ENCODE data around the gene RSAD1.
"Not testable (repeated sequence)": the region's sequence is repeated elsewhere in the genome, so short reads cannot be mapped to it uniquely, and the experiment has no call there.

RSAD1 gene

GRCh38 chr17:50475362-50475761 lies 3.3 kb upstream of the RSAD1 start:
- Histone ChIP-seq H3K36me3 (ENCODE audit: control insufficient read depth, insufficient read depth, low read length) (no peaks in the 10 kb centered on the region), H3K4me3 (ENCODE audit: low read depth, low read length) (no peak overlapping the region), H3K4me1 (peaks cover 19% of the 10 kb centered on the region), H3K27ac (no peak overlapping the region), H3K79me2 (no peaks in the 10 kb centered on the region), H3K27me3 (ENCODE audit: control insufficient read depth, insufficient read depth, low read length) (no peaks in the 10 kb centered on the region), H3K4me2 (ENCODE audit: low read length) (no peak overlapping the region), H2AFZ (no peak overlapping the region), H3K9me3 (ENCODE audit: control insufficient read depth, low read length) (no peaks in the 10 kb centered on the region), H3K9ac (no peak overlapping the region)
- TF ChIP-seq CTCF (IDR thresholded peaks at IDR 0.05) = no peak

- H3K9me3 ChIP-seq (ENCODE audit: control insufficient read depth, low read length); H3K27me3 ChIP-seq (ENCODE audit: control insufficient read depth, insufficient read depth, low read length); H3K4me3 ChIP-seq (ENCODE audit: low read depth, low read length); H3K27ac ChIP-seq; H3K79me2 ChIP-seq; H3K9ac ChIP-seq; H3K36me3 ChIP-seq (ENCODE audit: control insufficient read depth, insufficient read depth, low read length); H3K4me2 ChIP-seq (ENCODE audit: low read length): not testable (repeated sequence)
- Histone ChIP-seq H3K4me1 (peaks cover 19% of the 10 kb centered on the region), H2AFZ (peak overlapping the region; percentile 20)
These were observed 2.7 kb upstream of the RSAD1 start for GRCh38 chr17:50475775-50476544.

GRCh38 chr17:50476545-50477315 lies 1.9 kb upstream of the RSAD1 start:
- no peak for TF ChIP-seq CTCF (IDR thresholded peaks at IDR 0.05)
- H2AFZ ChIP-seq = peak overlapping the region; percentile 20
- no peaks in the 10 kb centered on the region for H3K9me3 ChIP-seq (ENCODE audit: control insufficient read depth, low read length)
- no peaks in the 10 kb centered on the region for H3K27me3 ChIP-seq (ENCODE audit: control insufficient read depth, insufficient read depth, low read length)
- H3K36me3 ChIP-seq (ENCODE audit: control insufficient read depth, insufficient read depth, low read length) = no peaks in the 10 kb centered on the region
- H3K4me3 ChIP-seq (ENCODE audit: low read depth, low read length) = no peak overlapping the region
- H3K4me2 ChIP-seq (ENCODE audit: low read length) = no peak overlapping the region
- H3K4me1 ChIP-seq = peaks cover 19% of the 10 kb centered on the region
- H3K27ac ChIP-seq = no peak overlapping the region
- H3K9ac ChIP-seq = no peak overlapping the region
- no peaks in the 10 kb centered on the region for H3K79me2 ChIP-seq

- TF ChIP-seq CTCF (IDR thresholded peaks at IDR 0.05) = no peak
- H3K4me2 ChIP-seq (ENCODE audit: low read length) = peak overlapping the region; percentile 74
- H3K4me1 ChIP-seq = peaks cover 13% of the 10 kb centered on the region
- no peaks in the 10 kb centered on the region for H3K9me3 ChIP-seq (ENCODE audit: control insufficient read depth, low read length)
- H2AFZ ChIP-seq = peak overlapping the region; percentile 87
- peak overlapping the region; percentile 62 for H3K4me3 ChIP-seq (ENCODE audit: low read depth, low read length)
- no peaks in the 10 kb centered on the region for H3K36me3 ChIP-seq (ENCODE audit: control insufficient read depth, insufficient read depth, low read length)
- peak overlapping the region; percentile 83 for H3K27ac ChIP-seq
- no peaks in the 10 kb centered on the region for H3K79me2 ChIP-seq
- H3K27me3 ChIP-seq (ENCODE audit: control insufficient read depth, insufficient read depth, low read length) = no peaks in the 10 kb centered on the region
- H3K9ac ChIP-seq = no peak overlapping the region
These were observed 684 bp upstream of the RSAD1 start for GRCh38 chr17:50477976-50478375.

GRCh38 chr17:50479522-50480141 lies 972 bp downstream of the RSAD1 start:
- Histone ChIP-seq H2AFZ (peak overlapping the region; percentile 87), H3K4me2 (ENCODE audit: low read length) (peak overlapping the region; percentile 61), H3K4me1 (peaks cover 13% of the 10 kb centered on the region)

More at GRCh38 chr17:50479522-50480141, 972 bp downstream of the RSAD1 start:
- no peaks in the 10 kb centered on the region for H3K9me3 ChIP-seq (ENCODE audit: control insufficient read depth, low read length)
- peak; percentile 44 for TF ChIP-seq CTCF (IDR thresholded peaks at IDR 0.05)
- no peak overlapping the region for H3K9ac ChIP-seq
- peak overlapping the region; percentile 62 for H3K4me3 ChIP-seq (ENCODE audit: low read depth, low read length)
- no peaks in the 10 kb centered on the region for H3K36me3 ChIP-seq (ENCODE audit: control insufficient read depth, insufficient read depth, low read length)
- H3K27ac ChIP-seq = peak overlapping the region; percentile 83
- no peaks in the 10 kb centered on the region for H3K79me2 ChIP-seq
- H3K27me3 ChIP-seq (ENCODE audit: control insufficient read depth, insufficient read depth, low read length) = no peaks in the 10 kb centered on the region

Measured in parathyroid adenoma (tissue), 2 donors.